Measurements from ENCODE around the gene SZRD1. TPM values are rescaled to one million over a fixed set of nuclear protein-coding genes. Genes with fewer than 3 reads are reported as not detected.
"Not testable (repeated sequence)": the region's sequence is repeated elsewhere in the genome, so short reads cannot be mapped to it uniquely, and the experiment has no call there.

The SZRD1 gene, protein sequence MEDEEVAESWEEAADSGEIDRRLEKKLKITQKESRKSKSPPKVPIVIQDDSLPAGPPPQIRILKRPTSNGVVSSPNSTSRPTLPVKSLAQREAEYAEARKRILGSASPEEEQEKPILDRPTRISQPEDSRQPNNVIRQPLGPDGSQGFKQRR
- total RNA-seq = 100 to 1,000 TPM; 111 to 123 TPM
- long read RNA-seq, transcript SZRD1-202 (3 exons, 3,447 nt) = minor isoform, 7 of 69 reads
- long read RNA-seq, transcript SZRD1-210 (3 exons, 3,401 nt) = major isoform, 17 of 69 reads
- long read RNA-seq, transcript SZRD1-201 (4 exons, 3,636 nt) = minor isoform, 9 of 69 reads
- long read RNA-seq, partial matches to known transcripts = 5 of 69 reads
- long read RNA-seq, other reads (novel, unspliced or antisense) = 29 of 69 reads

DNA sequence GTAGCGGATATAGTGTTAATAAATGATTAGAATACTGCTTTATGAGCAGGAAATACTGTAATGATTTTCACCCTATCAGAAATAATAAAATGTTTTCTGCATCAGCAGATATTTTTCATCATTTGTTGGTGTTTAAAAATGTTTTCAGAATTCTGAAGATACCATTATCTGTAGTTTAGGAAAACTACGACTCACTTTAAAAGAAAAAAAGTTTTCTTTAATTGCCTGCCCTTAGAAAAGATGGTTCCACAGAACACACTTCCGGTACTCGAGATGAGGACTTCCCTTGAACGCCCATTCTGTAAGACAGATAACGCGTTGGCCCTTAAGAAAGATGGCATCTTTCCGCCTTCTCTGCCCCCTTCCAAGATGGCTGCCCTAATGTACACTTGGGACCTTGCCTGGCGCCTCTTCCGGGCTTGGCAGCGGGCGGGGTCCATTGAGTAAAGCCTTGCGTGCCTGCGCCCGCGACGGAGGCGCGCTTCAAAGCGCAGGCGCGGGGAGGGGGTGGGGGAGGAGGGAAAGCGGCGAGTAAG is at the start of gene SZRD1:
TSS of gene SZRD1 (plus strand) at position 521 of the 536 bp plus-strand sequence. CDS start 16 bp downstream, outside the sequence.
- ATAC-seq (peak; percentile 91), DNase-seq (peak; percentile 96 to 97)
- intact Hi-C loops (cut with DNase I, micrococcal nuclease) = no loop called here

- DNase-seq (peak in 1 of 2 donors; percentile 37), ATAC-seq (no peak)
- intact Hi-C loops (cut with DNase I, micrococcal nuclease) = no loop called here
Observed at GRCh38 chr1:16318555-16318954, 48.5 kb upstream of the SZRD1 start.

DNA sequence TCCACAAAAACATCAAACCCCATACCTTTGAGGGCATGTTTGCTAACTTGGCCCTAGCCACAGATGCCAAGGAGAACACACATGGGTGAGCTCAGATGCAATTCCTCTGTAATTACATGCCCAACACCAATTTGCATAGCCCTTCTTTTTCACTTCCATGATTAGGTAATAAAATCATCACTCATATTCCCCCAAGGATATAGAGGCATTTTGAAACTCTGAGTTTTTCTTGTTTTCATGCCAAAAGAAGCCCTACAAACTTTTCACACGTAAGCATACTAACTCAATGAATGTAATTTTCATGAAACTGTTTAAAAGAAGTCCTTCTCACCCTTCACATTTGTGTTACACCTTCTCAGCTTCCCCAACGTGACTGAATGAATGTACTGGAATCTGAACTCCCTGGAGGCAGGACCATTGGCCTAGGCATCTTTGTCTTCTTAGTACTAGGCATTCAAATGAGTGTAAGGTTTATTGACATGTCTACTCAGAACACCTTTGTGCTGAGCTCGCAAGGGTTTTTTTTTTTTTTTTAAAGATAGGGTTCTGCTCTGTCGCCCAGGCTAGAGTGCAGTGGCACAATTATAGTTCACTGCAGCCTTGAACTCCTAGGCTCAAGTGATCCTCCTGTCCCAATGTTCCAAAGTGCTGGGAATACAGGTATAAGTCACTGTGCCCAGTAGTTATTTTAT is 45.7 kb upstream of the SZRD1 start:
- intact Hi-C loops (cut with DNase I, micrococcal nuclease) = no loop called here
- ATAC-seq (no peak), DNase-seq (no peak)

DNA sequence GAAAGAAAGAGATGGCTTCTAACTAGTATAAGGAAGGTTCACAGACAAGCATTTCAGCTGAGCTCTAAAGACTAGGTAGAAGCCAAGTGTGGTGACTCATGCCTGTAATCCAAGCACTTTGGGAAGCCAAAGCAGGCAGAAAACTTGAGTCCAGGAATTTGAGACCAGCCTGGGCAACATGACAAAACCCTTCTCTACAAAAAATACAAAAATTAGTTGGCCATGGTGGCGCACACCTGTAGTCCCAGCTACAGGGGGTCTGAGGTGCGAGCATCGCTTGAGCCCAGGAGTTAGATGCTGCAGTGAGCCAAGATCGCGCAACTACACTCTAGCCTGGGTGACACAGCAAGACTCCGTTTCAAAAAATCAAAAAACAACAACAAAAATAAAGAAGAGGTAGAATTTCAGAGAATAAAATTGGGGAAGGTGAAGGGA is 42.6 kb upstream of the SZRD1 start:
- intact Hi-C loops (cut with DNase I, micrococcal nuclease) = no loop called here
- ATAC-seq = no peak
- no peak for DNase-seq

DNA sequence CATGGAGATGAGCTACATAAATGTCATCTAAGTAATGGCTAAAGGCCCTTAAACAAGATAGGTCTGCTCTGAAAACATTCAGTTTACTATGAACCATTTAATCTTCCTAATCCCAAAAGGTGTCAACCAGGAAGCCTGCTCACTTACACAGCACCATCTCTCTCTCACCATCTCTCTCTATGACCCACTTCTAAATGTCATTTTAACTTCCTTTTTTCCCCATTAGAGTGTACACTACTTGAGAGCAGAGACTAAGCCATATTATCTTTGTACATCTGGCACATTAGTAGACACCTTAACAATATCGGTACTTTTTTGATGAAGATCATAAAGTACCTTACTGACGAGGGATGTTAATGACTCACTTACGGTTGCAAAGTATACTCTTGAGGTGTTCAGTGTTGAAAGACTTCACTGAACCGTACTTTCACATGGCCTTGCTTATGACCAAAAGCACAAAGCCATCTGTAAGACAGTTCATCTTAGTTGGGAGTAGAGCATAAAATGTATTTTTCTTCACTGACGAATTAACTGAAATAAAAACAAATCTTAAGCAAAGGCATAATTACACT is 40.1 kb upstream of the SZRD1 start:
- DNase-seq (no peak), ATAC-seq (no peak)
- intact Hi-C loops (cut with DNase I, micrococcal nuclease) = no loop called here

DNA sequence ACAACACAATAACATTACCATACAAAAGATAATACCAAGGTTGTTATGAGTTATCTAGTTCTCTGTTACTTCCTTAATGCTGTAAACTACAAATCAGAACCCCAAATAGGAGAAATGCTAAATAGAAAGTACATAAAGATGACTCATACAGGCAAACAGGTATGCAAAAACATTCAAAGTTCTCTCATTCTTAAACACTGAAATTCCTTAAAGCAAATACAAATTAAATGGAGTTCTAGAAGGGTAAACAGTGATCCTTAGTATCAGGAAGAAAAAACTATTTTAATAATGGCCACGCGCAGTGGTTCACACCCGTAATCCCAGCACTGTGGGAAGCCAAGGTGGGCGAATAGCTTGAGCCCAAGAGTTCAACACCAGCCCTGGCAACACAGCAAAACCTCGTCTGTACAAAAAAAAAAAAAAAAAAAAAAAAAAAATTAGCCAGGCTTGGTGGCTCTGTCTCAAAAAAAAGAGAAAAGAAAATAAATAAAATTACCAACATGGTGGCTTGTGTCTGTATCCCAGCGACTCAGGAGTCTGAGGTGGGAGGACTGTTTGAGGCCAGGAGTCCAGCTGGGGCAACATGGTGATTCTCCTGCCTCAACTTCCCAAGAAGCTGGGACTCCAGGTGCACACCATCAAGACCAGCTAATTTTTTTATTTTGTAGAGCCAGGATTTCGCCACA is 32.2 kb upstream of the SZRD1 start:
- DNase-seq (no peak), ATAC-seq (peak; percentile 68)
- intact Hi-C loops (cut with DNase I, micrococcal nuclease) = no loop called here

GRCh38 chr1:16338961-16339360 is 28.1 kb upstream of the SZRD1 start:
- no peak for ATAC-seq
- intact Hi-C loops (cut with DNase I, micrococcal nuclease) = no loop called here
- DNase-seq = no peak

GRCh38 chr1:16340673-16341072 is 26.4 kb upstream of the SZRD1 start:
- no peak for ATAC-seq
- no peak for DNase-seq
- intact Hi-C loops (cut with DNase I, micrococcal nuclease) = no loop called here

DNA sequence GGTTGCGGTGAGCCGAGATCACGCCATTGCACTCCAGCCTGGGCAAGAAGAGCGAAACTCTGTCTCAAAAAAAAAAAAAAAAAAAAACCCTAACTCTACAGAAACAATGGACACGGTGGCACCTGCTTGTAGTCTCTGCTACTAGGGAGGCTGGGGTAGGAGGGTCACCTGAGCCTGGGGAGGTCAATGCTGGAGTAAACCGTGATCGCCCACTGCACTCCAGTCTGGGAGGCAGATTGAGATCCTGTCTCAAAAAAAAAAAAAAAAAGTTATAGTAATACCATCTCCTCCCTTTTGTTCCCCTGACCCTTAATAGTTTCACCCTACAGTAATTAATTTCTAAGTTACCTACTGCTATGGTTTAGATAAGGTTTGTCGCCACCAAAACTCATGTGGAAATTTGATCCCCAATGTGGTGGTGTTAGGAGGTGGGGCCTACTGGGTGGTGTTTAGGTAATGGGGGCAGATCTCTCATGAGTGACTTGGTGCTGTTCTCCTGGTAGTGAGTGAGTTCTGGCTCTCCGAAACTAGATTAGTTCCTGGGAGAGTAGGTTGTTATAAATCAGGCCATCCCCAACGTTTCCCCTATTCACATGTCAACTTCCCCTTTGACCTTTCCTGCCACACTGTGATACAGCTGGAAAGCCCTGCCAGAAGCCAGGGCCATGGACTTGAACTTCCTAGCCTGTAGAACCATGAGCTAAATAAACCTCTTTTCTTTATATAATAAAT is 24.5 kb upstream of the SZRD1 start:
- no peak for DNase-seq
- intact Hi-C loops (cut with DNase I, micrococcal nuclease) = no loop called here
- ATAC-seq = no peak

- intact Hi-C loops (cut with DNase I, micrococcal nuclease); ATAC-seq: not testable (repeated sequence)
Observed at GRCh38 chr1:16343276-16343675, 23.8 kb upstream of the SZRD1 start.

DNA sequence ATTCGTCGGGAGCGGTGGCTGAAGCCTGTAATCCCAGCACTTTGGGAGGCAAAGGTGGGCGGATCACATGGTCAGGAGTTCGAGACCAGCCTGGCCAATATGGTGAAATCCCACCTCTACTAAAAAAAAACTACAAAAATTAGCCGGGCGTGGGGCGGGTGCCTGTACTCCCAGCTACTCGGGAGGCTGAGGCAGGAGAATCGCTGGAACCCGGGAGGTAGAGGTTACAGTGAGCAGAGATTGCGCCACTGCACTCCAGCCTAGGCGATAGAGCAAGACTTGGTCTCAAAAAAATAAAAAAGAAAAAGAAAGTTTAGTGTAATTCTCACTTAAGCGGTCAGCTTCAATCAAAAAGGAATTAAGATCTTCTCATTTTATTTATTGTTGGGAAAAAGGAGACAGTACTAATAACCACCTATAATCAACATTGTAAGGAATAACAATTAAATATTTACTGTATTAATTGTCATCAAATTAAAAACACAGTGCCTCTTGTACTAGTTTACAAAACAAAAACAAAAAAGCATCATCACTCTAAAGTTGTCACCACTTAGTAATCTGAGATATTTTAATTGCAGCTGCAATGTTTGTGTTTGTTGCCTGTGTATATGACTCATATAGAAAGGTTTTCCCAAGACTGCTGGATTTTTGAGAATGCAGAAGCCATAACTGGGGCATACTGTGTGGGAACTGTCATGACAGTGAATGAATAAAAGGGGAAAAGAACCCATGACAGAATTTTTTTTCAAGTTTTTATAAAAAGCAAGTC is 18.4 kb upstream of the SZRD1 start:
- intact Hi-C loops (cut with DNase I, micrococcal nuclease) = no loop called here

More at GRCh38 chr1:16343276-16343675, 23.8 kb upstream of the SZRD1 start:
- DNase-seq = not testable (repeated sequence)

DNA sequence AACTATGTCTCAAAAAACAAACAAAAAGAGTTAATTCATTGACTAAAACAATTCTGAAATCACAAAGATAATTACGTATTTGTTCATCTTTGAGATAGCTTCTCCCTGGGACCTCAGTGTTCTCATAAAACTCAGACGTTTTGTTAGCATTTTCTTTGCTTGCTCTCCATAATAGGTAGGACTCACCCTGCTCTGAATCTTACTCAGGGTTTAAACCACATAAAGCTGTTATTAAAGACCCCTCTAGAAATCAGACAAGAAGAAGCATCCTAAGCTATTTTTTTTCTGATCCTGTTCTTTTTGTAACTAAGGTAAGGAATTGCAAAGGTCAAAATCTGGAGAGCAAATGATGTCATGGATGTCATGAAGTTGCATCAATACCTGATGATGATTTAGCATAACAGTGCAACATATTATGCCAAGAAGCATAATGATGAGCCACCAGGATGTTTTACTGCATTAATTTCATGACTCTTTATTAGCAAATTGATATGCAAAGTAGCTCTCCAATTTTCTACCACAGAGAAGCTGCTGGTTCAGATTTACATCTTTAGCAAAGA is 17.1 kb upstream of the SZRD1 start:
- ATAC-seq = no peak
- intact Hi-C loops (cut with DNase I, micrococcal nuclease) = loop anchor here in 1 of 2 donors (10.0 kb wide), 1 partner anchor 105 kb away; no protein-coding TSS in a partner anchor
- DNase-seq = no peak

More for the DNA sequence above, 18.4 kb upstream of the SZRD1 start:
- ATAC-seq (no peak), DNase-seq (no peak)

DNA sequence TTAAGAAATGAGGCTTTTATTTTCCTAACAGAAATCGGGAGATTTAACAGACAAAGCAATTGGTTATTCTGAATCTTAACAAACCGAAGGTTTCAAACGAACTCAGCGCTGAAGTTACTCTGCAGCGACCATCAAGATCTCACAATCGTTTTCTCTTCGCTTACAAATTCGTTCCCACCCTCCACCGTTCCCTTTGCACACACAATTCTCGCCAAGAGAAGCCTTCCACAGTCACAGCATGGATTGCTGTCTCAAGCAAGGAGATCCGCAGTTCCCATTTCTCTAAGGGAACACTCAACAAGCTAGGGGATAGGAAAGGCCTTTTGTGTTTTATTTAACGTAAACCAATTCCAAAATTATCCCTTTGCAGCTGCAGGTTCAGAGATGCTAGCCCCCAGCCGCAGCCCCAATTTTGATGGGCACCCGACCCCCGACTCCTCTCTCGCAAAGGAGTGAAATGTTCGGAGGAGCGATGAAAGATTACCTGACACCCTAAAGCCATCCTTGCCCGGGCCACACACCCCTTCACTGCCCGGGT is 15.5 kb upstream of the SZRD1 start:
- intact Hi-C loops (cut with DNase I, micrococcal nuclease) = loop anchor here in 1 of 2 donors (10.0 kb wide), 1 partner anchor 107 kb away; no protein-coding TSS in a partner anchor
- ATAC-seq = peak; percentile 28
- peak in 1 of 2 donors; percentile 9 for DNase-seq

GRCh38 chr1:16351994-16352841 is 14.8 kb upstream of the SZRD1 start, which contains the start of gene FBXO42:
Gene FBXO42, minus strand, starts transcription at chr1:16352480. Its CDS starts 37,062 bp downstream, at chr1:16315418.
- intact Hi-C loops (cut with DNase I, micrococcal nuclease) = loop anchor here in 1 of 2 donors (10.0 kb wide), 1 partner anchor 107 kb away; no protein-coding TSS in a partner anchor
- DNase-seq = peak; percentile 86 to 92
- ATAC-seq = peak; percentile 95

DNA sequence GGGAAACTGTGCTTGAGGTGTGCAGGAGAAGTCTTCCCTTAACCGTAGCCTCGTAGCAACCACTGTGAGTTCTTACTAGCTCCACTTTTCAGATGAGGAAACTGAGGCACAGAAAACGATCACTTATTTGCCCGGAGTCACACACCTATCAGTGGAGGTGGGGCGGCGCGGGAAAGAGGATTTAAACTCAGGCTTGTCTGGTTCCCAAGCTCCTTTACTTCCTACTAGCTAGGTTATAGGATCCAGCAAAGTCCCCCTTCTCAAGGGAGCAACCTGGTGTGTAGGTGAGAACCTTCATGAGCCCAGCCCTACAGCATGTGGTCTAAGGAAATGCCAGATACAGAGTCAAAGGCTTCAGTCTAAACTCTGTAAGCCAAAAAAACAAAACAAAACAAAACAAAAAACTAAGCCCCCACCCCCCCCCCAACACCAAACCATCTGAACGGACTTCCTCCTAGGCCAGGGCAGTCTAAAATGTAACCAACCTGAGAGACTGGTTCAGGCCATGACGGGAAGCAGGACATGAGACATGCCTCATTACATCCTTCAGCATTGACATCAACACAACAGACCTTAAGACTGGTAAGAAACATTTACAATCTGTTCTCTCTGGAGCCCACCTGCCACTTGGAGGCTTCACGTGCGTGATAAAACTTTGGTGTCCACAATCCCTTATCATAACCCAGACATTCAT is 14.1 kb upstream of the SZRD1 start:
- DNase-seq = peak; percentile 32 to 58
- intact Hi-C loops (cut with DNase I, micrococcal nuclease) = loop anchor here in 1 of 2 donors (10.0 kb wide), 1 partner anchor 108 kb away; no protein-coding TSS in a partner anchor
- ATAC-seq = peak; percentile 27

Measured in left colon (tissue), 2 donors.